Ascending aorta (tissue), 2 donors: ENCODE results near the gene KLHL25. TPM values are rescaled to one million over a fixed set of nuclear protein-coding genes. Genes with fewer than 3 reads are reported as not detected.
A peak's percentile ranks its signal among the peaks of the same experiment; 100 is the strongest.
"Not testable (repeated sequence)": the region's sequence is repeated elsewhere in the genome, so short reads cannot be mapped to it uniquely, and the experiment has no call there.

ENCODE experiments used
- DNase-seq, 2 donors: peaks; one replicate each; pipeline ENCODE4 v3.0.0-alpha.2; 2019; ENCODE audit warnings: low spot score in 2 of 2
- H3K27ac ChIP-seq, 2 donors: fragments of 200-600 bp; sonication (generic); one replicate each; pipeline ENCODE4 v1.5.1; 2016 to 2017; ENCODE audit warnings: mild to moderate bottlenecking in 1 of 2
- H3K27me3 ChIP-seq: fragments of 200-600 bp; sonication (generic); one replicate; pipeline ENCODE4 v1.5.1; 2017
- H3K36me3 ChIP-seq, 2 donors: fragments of 200-600 bp; sonication (generic); one replicate each; pipeline ENCODE4 v1.5.1; 2016
- H3K4me1 ChIP-seq, 2 donors: fragments of 200-600 bp; sonication (generic); one replicate each; pipeline ENCODE4 v1.5.1; 2016 to 2017; ENCODE audit warnings: mild to moderate bottlenecking in 1 of 2
- H3K4me3 ChIP-seq, 2 donors: fragments of 200-600 bp; sonication (generic); one replicate each; pipeline ENCODE4 v1.5.1; 2016 to 2017; ENCODE audit warnings: mild to moderate bottlenecking in 1 of 2
- H3K9me3 ChIP-seq, 2 donors: fragments of 200-600 bp; sonication (generic); one replicate each; pipeline ENCODE4 v1.5.1; 2016
- intact Hi-C: fragments of 100-400 bp; cut with DNase I; formaldehyde crosslinking; loops from one replicate; pipeline ENCODE4 v1.15.1; 2023
- total RNA-seq: library from RNA; depleted of rRNA; stranded (reverse); fragments of >200 nt; gene quantifications from one replicate; pipeline ENCODE4 v1.1.0, GENCODE V29; 2016
- TF ChIP-seq, protein P1 (sequence below), 3 experiments: fragments of 200-600 bp in 2 of 3; fragments of 450-650 bp in 1 of 3; sonication (generic) in 2 of 3; IDR thresholded peaks; one replicate each; pipeline ENCODE4 v1.5.1; 2016 to 2019; ENCODE audit warnings: antibody characterized with exemption in 3 of 3, mild to moderate bottlenecking in 1 of 3, moderate library complexity in 1 of 3

Gene KLHL25
- total RNA-seq, 1 donor from 2014 or later = 12.6 TPM

DNA sequence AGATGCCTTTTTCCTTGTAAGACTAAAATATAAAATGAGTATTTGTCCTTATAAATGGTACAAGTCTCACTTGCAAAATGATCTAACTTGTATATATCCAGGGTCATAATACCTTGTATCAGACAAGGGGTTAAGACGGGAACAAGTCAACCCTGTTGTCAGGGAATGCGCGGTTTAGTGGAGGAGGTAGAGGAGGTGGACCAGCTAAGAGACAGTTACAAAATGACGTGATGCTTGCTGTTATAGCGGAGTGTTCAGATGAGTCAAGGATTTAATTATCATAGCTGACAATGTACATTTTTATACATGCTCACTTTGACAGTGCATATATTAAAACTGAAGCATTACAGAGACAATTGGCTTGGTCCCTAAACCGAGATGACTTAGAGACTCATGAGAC is 26.8 kb upstream of the KLHL25 start:
- H3K27ac ChIP-seq = no peak overlapping the region
- H3K4me3 ChIP-seq = no peak overlapping the region
- TF ChIP-seq, protein P1, sequence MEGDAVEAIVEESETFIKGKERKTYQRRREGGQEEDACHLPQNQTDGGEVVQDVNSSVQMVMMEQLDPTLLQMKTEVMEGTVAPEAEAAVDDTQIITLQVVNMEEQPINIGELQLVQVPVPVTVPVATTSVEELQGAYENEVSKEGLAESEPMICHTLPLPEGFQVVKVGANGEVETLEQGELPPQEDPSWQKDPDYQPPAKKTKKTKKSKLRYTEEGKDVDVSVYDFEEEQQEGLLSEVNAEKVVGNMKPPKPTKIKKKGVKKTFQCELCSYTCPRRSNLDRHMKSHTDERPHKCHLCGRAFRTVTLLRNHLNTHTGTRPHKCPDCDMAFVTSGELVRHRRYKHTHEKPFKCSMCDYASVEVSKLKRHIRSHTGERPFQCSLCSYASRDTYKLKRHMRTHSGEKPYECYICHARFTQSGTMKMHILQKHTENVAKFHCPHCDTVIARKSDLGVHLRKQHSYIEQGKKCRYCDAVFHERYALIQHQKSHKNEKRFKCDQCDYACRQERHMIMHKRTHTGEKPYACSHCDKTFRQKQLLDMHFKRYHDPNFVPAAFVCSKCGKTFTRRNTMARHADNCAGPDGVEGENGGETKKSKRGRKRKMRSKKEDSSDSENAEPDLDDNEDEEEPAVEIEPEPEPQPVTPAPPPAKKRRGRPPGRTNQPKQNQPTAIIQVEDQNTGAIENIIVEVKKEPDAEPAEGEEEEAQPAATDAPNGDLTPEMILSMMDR (IDR thresholded peaks at IDR 0.05) = no peak
- no peak for DNase-seq
- no peaks in the 10 kb centered on the region for H3K36me3 ChIP-seq
- H3K4me1 ChIP-seq = no peaks in the 10 kb centered on the region
- no peaks in the 10 kb centered on the region for H3K27me3 ChIP-seq
- intact Hi-C loops = no loop called here
- H3K9me3 ChIP-seq = no peaks in the 10 kb centered on the region

DNA sequence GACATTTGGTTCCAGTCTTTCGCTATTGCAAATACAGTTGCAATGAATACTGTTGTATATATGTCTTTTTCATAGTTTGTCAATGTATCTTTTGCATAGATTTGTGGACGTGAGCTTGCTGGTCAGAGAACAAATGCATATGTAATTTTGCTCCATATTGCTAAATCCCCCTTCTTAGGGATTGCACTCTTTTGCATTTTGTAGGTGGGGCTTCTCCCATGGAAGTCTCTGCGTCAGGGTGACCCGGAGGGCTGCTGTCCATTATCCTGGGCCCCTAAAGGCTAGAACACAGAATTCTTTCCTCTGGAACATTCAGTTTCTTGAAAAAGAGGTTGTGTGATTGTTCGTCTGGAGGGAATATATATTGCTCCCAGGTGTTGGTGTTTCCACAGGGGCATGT is 25.2 kb upstream of the KLHL25 start:
- TF ChIP-seq, protein P1 (IDR thresholded peaks at IDR 0.05) = no peak
- Histone ChIP-seq H3K4me3 (no peak overlapping the region), H3K9me3 (no peaks in the 10 kb centered on the region), H3K36me3 (no peaks in the 10 kb centered on the region), H3K27me3 (no peaks in the 10 kb centered on the region), H3K27ac (no peak overlapping the region), H3K4me1 (no peaks in the 10 kb centered on the region)
- DNase-seq = no peak
- intact Hi-C loops = no loop called here

DNA sequence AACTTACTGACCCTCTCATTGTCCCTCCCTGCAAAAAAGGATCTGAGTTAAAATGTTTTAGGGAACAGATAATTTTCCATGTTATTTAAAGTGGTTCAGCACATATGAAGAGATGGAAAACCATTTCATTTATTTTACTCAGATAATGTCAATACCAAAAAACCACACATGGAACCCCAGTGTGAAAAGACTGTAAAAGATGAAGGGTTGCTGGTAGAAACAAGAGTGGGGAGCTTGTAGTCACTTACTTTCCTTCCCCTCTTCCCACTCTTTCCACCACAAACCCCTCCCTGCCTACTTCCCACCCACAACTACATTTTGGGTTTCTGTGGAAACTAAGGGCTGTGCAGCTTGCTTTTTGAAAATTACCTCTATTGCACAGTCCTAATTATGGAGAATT is 18.5 kb upstream of the KLHL25 start:
- Histone ChIP-seq H3K27ac (no peak overlapping the region), H3K27me3 (no peaks in the 10 kb centered on the region), H3K36me3 (no peaks in the 10 kb centered on the region), H3K4me1 (no peaks in the 10 kb centered on the region), H3K9me3 (no peaks in the 10 kb centered on the region), H3K4me3 (no peak overlapping the region)
- intact Hi-C loops = no loop called here
- TF ChIP-seq, protein P1 (IDR thresholded peaks at IDR 0.05) = no peak
- no peak for DNase-seq

DNA sequence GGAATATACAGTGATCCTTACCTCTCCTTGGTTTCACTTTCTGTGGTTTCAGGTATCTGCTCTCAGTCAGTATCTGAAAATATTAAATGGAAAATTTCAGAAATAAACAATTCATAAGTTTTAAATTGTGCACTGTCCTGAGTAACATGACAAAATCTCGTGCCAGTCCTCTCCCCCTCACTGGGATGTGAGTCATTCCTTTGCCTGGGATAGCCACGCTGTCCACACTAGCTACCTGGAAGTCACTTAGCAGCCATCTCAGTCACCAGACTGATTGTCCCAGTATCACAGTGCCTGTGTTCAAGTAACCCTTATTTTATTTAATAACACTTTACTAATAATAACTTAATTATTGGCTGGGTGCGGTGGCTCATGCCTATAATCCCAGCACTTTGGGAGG is 15.3 kb upstream of the KLHL25 start:
- no peak for DNase-seq
- intact Hi-C loops = no loop called here
- Histone ChIP-seq H3K4me3 (no peak overlapping the region), H3K36me3 (no peaks in the 10 kb centered on the region), H3K4me1 (no peaks in the 10 kb centered on the region), H3K27ac (no peak overlapping the region), H3K27me3 (no peaks in the 10 kb centered on the region), H3K9me3 (no peaks in the 10 kb centered on the region)
- TF ChIP-seq, protein P1 (IDR thresholded peaks at IDR 0.05) = no peak

DNA sequence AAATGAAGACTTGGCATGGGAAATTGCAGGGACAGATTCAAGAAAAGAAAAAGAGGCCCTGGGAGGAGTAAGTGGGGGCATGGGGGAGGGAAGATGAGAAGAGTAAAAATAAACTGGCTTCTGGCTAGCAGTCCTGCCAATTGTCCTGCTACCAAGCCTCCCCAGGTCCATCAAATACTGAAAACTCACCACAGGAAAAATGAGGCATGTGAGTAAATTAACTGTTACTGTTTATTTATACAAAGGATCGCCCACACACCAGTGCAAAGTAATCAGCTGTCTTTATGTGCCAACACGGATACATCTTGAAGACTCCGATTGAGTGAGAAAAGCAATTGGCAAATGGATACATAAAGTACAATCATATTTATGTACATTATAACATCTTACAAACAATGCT is 10.7 kb upstream of the KLHL25 start:
- no peak overlapping the region for H3K4me3 ChIP-seq
- no peaks in the 10 kb centered on the region for H3K4me1 ChIP-seq
- no peak overlapping the region for H3K27ac ChIP-seq
- TF ChIP-seq, protein P1 (IDR thresholded peaks at IDR 0.05) = no peak
- intact Hi-C loops = no loop called here
- no peaks in the 10 kb centered on the region for H3K9me3 ChIP-seq
- no peaks in the 10 kb centered on the region for H3K27me3 ChIP-seq
- DNase-seq = no peak
- H3K36me3 ChIP-seq = no peaks in the 10 kb centered on the region

DNA sequence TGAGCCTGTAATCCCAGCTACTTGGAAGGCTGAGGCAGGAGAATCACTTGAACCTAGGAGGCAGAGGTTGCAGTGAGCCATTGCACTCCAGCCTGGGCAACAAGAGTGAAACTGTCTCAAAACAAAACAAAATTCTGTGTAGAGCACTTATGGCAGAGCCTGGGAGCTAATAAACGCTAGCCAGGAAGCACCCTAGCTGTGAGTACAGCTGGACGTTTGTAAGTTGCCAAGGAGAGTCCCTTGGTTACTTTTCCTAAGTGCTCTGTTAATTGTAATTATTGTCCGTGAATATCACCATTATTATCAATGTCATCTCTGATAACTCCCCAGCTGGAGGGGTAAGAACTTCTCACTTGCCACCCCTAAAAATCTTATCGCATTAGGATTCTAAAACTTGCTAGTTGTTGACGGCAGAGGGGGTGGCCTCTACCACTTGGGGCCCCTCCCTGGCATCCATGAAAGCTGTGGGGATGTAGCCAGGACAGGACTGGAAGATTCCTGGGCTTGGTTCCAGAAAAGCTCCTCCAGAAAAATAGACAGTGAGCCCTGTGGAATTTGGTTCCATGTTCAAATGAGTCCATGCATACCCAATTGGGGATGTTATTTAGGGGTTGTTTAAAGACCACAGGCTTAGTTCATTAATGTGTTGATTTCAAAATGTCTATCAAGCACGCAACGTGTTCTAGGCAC is 9.9 kb upstream of the KLHL25 start:
- Histone ChIP-seq H3K4me3 (no peak overlapping the region), H3K27ac (no peak overlapping the region), H3K4me1 (no peaks in the 10 kb centered on the region), H3K9me3 (no peaks in the 10 kb centered on the region), H3K27me3 (no peaks in the 10 kb centered on the region), H3K36me3 (no peaks in the 10 kb centered on the region)
- peak in 1 of 2 donors; percentile 16 for DNase-seq
- TF ChIP-seq, protein P1 (IDR thresholded peaks at IDR 0.05) = no peak
- intact Hi-C loops = no loop called here

DNA sequence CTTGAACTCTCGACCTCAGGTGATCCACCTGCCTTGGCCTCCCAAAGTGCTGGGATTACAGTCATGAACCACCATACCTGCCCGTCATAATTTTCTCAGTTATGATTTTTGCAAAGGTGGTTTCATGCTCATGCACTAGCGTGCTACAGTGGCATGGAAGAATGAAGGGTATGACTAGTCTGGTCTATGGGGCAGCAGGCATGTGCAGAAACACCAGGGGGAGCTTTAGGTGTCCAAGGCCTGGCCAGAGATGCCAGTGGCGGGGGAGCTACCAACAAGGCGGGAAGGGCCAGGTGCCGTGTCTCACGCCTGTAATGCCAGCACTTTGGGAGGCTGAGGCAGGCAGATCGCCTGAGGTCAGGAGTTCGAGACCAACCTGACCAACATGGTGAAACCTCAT is 7.9 kb upstream of the KLHL25 start:
- H3K4me3 ChIP-seq, H3K36me3 ChIP-seq, H3K27ac ChIP-seq, H3K4me1 ChIP-seq, H3K9me3 ChIP-seq, H3K27me3 ChIP-seq, intact Hi-C loops: not testable (repeated sequence)
- peak in 1 of 2 donors; percentile 28 for DNase-seq
